Cardiac fibroblast (primary cell): ENCODE data around the gene GXYLT2.

Experiments used
- DNase-seq, 2 donors: peaks; one replicate each; pipeline versions ENCODE4 v3.0.0 to v3.0.0-alpha.2; 2010; ENCODE audit warnings: low read depth in 2 of 2
- H3K4me3 ChIP-seq, 2 donors: replicated peaks in 1 of 2; 1 replicate in 1 of 2; 2 replicates in 1 of 2; pipeline ENCODE4 v1.5.1; 2011; ENCODE audit warnings: low read depth in 2 of 2, low read length in 2 of 2, mild to moderate bottlenecking in 2 of 2, moderate library complexity in 1 of 2
- TF ChIP-seq, protein P1 (sequence below): IDR thresholded peaks from one replicate; pipeline ENCODE4 v1.5.1; 2011; ENCODE audit warnings: low read depth, mild to moderate bottlenecking, low read length, inconsistent platforms

The GXYLT2 gene

GRCh38 chr3:72887705-72888545, at the start of gene GXYLT2:
Gene GXYLT2, plus strand, starts transcription at chr3:72888046. Its CDS starts 188 bp downstream, at chr3:72888234.
- peak within 1 kb of the TSS; percentile 60 to 61 for H3K4me3 ChIP-seq
- DNase-seq = peak; percentile 77 to 82
- TF ChIP-seq, protein P1, sequence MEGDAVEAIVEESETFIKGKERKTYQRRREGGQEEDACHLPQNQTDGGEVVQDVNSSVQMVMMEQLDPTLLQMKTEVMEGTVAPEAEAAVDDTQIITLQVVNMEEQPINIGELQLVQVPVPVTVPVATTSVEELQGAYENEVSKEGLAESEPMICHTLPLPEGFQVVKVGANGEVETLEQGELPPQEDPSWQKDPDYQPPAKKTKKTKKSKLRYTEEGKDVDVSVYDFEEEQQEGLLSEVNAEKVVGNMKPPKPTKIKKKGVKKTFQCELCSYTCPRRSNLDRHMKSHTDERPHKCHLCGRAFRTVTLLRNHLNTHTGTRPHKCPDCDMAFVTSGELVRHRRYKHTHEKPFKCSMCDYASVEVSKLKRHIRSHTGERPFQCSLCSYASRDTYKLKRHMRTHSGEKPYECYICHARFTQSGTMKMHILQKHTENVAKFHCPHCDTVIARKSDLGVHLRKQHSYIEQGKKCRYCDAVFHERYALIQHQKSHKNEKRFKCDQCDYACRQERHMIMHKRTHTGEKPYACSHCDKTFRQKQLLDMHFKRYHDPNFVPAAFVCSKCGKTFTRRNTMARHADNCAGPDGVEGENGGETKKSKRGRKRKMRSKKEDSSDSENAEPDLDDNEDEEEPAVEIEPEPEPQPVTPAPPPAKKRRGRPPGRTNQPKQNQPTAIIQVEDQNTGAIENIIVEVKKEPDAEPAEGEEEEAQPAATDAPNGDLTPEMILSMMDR = no peak

DNA sequence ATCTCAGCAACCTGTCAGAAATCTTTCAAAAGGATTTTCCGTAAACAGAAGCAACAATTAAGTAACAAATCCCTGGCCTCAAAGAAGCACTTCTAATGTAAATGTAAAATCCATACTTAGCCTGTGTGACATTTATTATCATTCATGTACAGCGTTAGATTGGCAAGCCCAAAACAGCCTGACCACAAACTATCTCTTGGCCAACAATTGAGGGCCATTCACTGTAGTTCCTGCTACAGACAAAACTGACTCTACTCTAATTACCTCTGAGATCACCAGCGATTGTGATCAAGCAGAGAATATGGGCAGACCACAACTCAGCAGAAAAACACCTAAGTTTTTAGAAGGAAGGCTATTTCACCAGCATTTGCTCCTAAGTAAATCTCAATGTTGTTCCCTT, 48.8 kb upstream of the GXYLT2 start:
- TF ChIP-seq, protein P1 = no peak
- H3K4me3 ChIP-seq = no peak overlapping the region
- DNase-seq = no peak

GRCh38 chr3:72844436-72844993, 43.3 kb upstream of the GXYLT2 start:
- TF ChIP-seq, protein P1 = no peak
- no peak overlapping the region for H3K4me3 ChIP-seq
- DNase-seq = peak in 1 of 2 donors; percentile 37

- no peak for DNase-seq
- TF ChIP-seq, protein P1 = no peak
- no peak overlapping the region for H3K4me3 ChIP-seq
Observed at GRCh38 chr3:72846166-72846565, 41.7 kb upstream of the GXYLT2 start.

GRCh38 chr3:72847282-72847681, 40.6 kb upstream of the GXYLT2 start:
- TF ChIP-seq, protein P1 = no peak
- peak overlapping the region; percentile 72 to 99 for H3K4me3 ChIP-seq
- no peak for DNase-seq

GRCh38 chr3:72847751-72848702, 39.8 kb upstream of the GXYLT2 start, which contains the start of gene SHQ1:
Gene SHQ1, minus strand, starts transcription at chr3:72848445. Its CDS starts 105 bp downstream, at chr3:72848340.
- peak within 1 kb of the TSS; percentile 72 to 99 for H3K4me3 ChIP-seq
- TF ChIP-seq, protein P1 = no peak
- peak; percentile 95 for DNase-seq
